ENCODE measurements around the gene ADD1. TPM values are rescaled to one million over a fixed set of nuclear protein-coding genes. Genes with fewer than 3 reads are reported as not detected.

ADD1 gene
- total RNA-seq, 4 donors from 2014 or later, result 155 to 269 (median 177) TPM

GRCh38 chr4:2968381-2968780, 124.7 kb downstream of the ADD1 start:
- no peak for ATAC-seq (ENCODE audit: low FRiP score)
- no peak for TF ChIP-seq CTCF (IDR thresholded peaks at IDR 0.05)
- DNase-seq (ENCODE audit: low spot score), result no peak

GRCh38 chr4:2971275-2971674, 127.6 kb downstream of the ADD1 start:
- DNase-seq (ENCODE audit: low spot score), result no peak
- ATAC-seq (ENCODE audit: low FRiP score), result no peak
- no peak for TF ChIP-seq CTCF (IDR thresholded peaks at IDR 0.05)

- DNase-seq (ENCODE audit: low spot score) (no peak), ATAC-seq (ENCODE audit: low FRiP score) (no peak)
- no peak for TF ChIP-seq CTCF (IDR thresholded peaks at IDR 0.05)
Measured at GRCh38 chr4:2977211-2978088, 133.8 kb downstream of the ADD1 start.

Other genes with a start within 250 kb of the ADD1 start
- gene TNIP2, start 87.5 kb upstream of the ADD1 start, total RNA-seq, result 100 to 1,000 TPM in 1 of 4 donors, 10 to 100 TPM in 3; 50.1 to 108 (median 75.4) TPM
- 100 to 1,000 TPM in 1 of 4 donors, 10 to 100 TPM in 3; 26.2 to 109 (median 66.0) TPM for gene SH3BP2, start 50.8 kb upstream of the ADD1 start, total RNA-seq
- gene NOP14, start 119.6 kb downstream of the ADD1 start, total RNA-seq, result 10 to 100 TPM; 20.3 to 47.6 (median 24.8) TPM
- 1 to 10 TPM; 5.1 to 6.5 (median 6.1) TPM for gene GRK4, start 119.7 kb downstream of the ADD1 start, total RNA-seq
- not detected for gene HTT-AS, start 230.7 kb downstream of the ADD1 start, total RNA-seq
- gene HTT, start 230.8 kb downstream of the ADD1 start, total RNA-seq, result 10 to 100 TPM; 37.6 to 78.7 (median 56.3) TPM